Hepatocyte (in vitro differentiated cells): Measurements from ENCODE around the gene ZNF628. TPM values are rescaled to one million over a fixed set of nuclear protein-coding genes. Genes with fewer than 3 reads are reported as not detected.

ENCODE experiments used
- DNase-seq: peaks from one replicate; pipeline ENCODE4 v3.0.0-alpha.2; 2016; ENCODE audit warnings: low spot score
- H2AFZ ChIP-seq: fragments of 200-600 bp; sonication (generic); 2 replicates; pipeline ENCODE4 v1.6.0; 2016; ENCODE audit warnings: antibody characterized with exemption, mild to moderate bottlenecking
- H3K27ac ChIP-seq: fragments of 200-600 bp; sonication (generic); 2 replicates; pipeline ENCODE4 v1.5.1; 2016; ENCODE audit warnings: mild to moderate bottlenecking
- H3K27me3 ChIP-seq: fragments of 200-600 bp; sonication (generic); 2 replicates; pipeline ENCODE4 v1.6.1; 2016
- H3K36me3 ChIP-seq: fragments of 200-600 bp; sonication (generic); replicated peaks from 2 replicates; pipeline ENCODE4 v1.5.1; 2016; ENCODE audit warnings: low read depth; ENCODE audit not compliant: insufficient read depth
- H3K4me1 ChIP-seq: fragments of 200-600 bp; sonication (generic); 2 replicates; pipeline ENCODE4 v1.5.1; 2016; ENCODE audit warnings: mild to moderate bottlenecking, moderate library complexity; ENCODE audit not compliant: insufficient read depth
- H3K4me2 ChIP-seq: fragments of 200-600 bp; sonication (generic); 2 replicates; pipeline ENCODE4 v1.6.0; 2016
- H3K4me3 ChIP-seq: fragments of 200-600 bp; sonication (generic); 2 replicates; pipeline ENCODE4 v1.5.1; 2016; ENCODE audit warnings: mild to moderate bottlenecking
- H3K79me2 ChIP-seq: fragments of 200-600 bp; sonication (generic); 2 replicates; pipeline ENCODE4 v1.6.0; 2017; ENCODE audit warnings: mild to moderate bottlenecking
- H3K9me2 ChIP-seq: fragments of 200-600 bp; sonication (generic); replicated peaks from 2 replicates; pipeline ENCODE4 v1.6.0; 2017; ENCODE audit warnings: mild to moderate bottlenecking; ENCODE audit not compliant: insufficient read depth
- H3K9me3 ChIP-seq: fragments of 200-600 bp; sonication (generic); 2 replicates; pipeline ENCODE4 v1.5.1; 2016; ENCODE audit warnings: low read depth, mild to moderate bottlenecking
- H4K20me1 ChIP-seq: fragments of 200-600 bp; sonication (generic); 2 replicates; pipeline ENCODE4 v1.6.0; 2016; ENCODE audit warnings: mild to moderate bottlenecking; ENCODE audit not compliant: insufficient read depth, poor library complexity, severe bottlenecking
- EZH2 ChIP-seq: fragments of 200-600 bp; sonication (generic); IDR thresholded peaks from 2 replicates; pipeline ENCODE4 v1.6.1; 2016; ENCODE audit warnings: antibody characterized with exemption, mild to moderate bottlenecking, borderline replicate concordance
- EZH2phosphoT487 ChIP-seq: fragments of 200-600 bp; sonication (generic); IDR thresholded peaks from one replicate; pipeline ENCODE4 v1.6.1; 2018; ENCODE audit warnings: antibody characterized with exemption, mild to moderate bottlenecking, low read depth, moderate library complexity; ENCODE audit not compliant: unreplicated experiment, severe bottlenecking
- WGBS: methylation state at CpG from one replicate; pipeline ENCODE4 v1.1.6; 2016; ENCODE audit warnings: low lambda C conversion rate; ENCODE audit errors: missing lambda C conversion rate; 5-methylcytosine and 5-hydroxymethylcytosine counted together
- polyA plus RNA-seq: library from polyadenylated mRNA; unstranded; fragments of >200 nt; fragmentation: Nextera tagmentation; extraction: Ambion mirVana; gene quantifications from 2 replicates; pipeline ENCODE4 v1.2.1, GENCODE V29; 2016
- total RNA-seq: library from RNA; depleted of rRNA; stranded (reverse); fragments of >200 nt; gene quantifications from 2 replicates; pipeline ENCODE4 v1.2.3, GENCODE V29; 2014
- TF ChIP-seq, protein P1 (sequence below): fragments of 200-600 bp; sonication (generic); IDR thresholded peaks from 2 replicates; pipeline ENCODE4 v1.5.1; 2016; ENCODE audit warnings: antibody characterized with exemption, mild to moderate bottlenecking; ENCODE audit not compliant: poor library complexity

The ZNF628 gene
- total and polyA plus RNA-seq, 2 experiments from 2014 or later, result 1.2 to 4.7 TPM

DNA sequence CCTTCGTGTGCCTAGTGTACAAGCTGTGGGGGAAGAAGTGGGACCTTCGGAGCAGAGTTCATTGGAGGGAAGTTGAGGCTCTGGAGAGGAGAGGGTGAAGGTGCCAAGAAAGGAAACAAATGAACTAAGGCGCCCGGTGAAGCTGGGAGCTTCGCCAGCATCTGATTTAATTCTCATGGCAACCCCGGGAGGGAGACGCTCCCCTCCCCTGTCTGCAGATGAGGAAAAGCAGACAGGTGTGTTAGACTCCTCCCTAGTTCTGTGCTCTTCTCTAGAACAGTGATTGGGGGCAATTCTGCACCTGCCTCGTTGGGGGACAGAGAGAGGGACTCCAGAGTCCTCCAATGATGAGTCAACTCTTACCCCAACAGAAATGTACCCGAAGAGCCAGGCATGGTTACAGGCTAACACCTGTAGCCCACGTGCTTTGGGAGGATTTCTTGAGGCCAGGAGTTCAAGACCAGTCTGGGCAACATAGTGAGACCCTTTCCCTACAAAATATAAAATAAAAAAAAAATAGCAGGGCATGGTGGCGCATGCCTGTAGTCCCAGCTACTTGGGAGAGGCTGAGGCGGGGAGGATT is 16.0 kb downstream of the ZNF628 start:
- Histone ChIP-seq H3K27ac (no peak overlapping the region), H3K4me1 (peaks cover 9% of the 10 kb centered on the region), H4K20me1 (no peaks in the 10 kb centered on the region), H3K79me2 (no peaks in the 10 kb centered on the region), H3K4me3 (no peak overlapping the region), H3K9me2 (no peaks in the 10 kb centered on the region), H3K9me3 (no peaks in the 10 kb centered on the region), H3K4me2 (no peak overlapping the region), H2AFZ (no peak overlapping the region), H3K27me3 (peaks cover 10% of the 10 kb centered on the region), H3K36me3 (no peaks in the 10 kb centered on the region)
- DNase-seq, result no peak
- WGBS, result 71% methylated on average over 12 of the region's 12 CpGs
- no peak for TF ChIP-seq EZH2phosphoT487
- TF ChIP-seq, protein P1, sequence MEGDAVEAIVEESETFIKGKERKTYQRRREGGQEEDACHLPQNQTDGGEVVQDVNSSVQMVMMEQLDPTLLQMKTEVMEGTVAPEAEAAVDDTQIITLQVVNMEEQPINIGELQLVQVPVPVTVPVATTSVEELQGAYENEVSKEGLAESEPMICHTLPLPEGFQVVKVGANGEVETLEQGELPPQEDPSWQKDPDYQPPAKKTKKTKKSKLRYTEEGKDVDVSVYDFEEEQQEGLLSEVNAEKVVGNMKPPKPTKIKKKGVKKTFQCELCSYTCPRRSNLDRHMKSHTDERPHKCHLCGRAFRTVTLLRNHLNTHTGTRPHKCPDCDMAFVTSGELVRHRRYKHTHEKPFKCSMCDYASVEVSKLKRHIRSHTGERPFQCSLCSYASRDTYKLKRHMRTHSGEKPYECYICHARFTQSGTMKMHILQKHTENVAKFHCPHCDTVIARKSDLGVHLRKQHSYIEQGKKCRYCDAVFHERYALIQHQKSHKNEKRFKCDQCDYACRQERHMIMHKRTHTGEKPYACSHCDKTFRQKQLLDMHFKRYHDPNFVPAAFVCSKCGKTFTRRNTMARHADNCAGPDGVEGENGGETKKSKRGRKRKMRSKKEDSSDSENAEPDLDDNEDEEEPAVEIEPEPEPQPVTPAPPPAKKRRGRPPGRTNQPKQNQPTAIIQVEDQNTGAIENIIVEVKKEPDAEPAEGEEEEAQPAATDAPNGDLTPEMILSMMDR, result no peak
- TF ChIP-seq EZH2, result no peak

DNA sequence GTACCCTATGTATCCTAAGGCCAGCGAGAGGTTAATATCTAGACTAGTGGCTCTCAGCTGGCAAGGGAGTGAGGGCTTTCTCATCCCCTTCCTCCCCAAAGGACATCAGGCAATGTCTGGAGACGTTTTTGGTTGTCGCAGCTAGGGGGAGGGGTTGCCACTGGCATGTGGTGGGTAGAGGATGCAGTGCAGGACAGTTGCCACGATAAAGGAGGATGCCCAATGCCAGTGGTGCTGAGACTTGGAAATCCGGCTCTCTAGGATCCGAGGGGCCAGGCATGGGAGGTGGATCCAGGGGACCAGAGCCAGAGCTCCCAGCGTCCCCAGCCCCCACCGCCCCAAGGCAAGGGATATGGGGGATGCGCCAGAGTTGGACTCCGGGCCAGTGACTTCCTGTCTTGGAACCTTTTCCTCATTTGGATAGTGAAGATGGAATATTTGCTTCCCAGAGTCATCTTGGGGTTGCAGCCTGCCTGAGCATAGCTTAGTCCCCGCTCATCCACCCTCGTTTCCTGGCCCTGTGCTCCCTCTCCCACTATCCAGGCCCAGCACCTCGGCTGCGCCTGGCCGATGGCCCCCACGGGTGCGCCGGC is 16.7 kb downstream of the ZNF628 start:
- Histone ChIP-seq H2AFZ (no peak overlapping the region), H3K9me2 (no peaks in the 10 kb centered on the region), H3K9me3 (no peaks in the 10 kb centered on the region), H3K79me2 (no peaks in the 10 kb centered on the region), H3K27me3 (peaks cover 10% of the 10 kb centered on the region), H3K4me1 (peaks cover 3% of the 10 kb centered on the region), H3K4me3 (no peak overlapping the region), H4K20me1 (no peaks in the 10 kb centered on the region), H3K27ac (no peak overlapping the region), H3K4me2 (no peak overlapping the region), H3K36me3 (no peaks in the 10 kb centered on the region)
- TF ChIP-seq EZH2, result no peak
- TF ChIP-seq EZH2phosphoT487, result no peak
- TF ChIP-seq, protein P1, result no peak
- WGBS, result 80% methylated on average over 17 of the region's 18 CpGs
- no peak for DNase-seq

- no peak for DNase-seq
- 93% methylated on average over 15 of the region's 38 CpGs for WGBS
- Histone ChIP-seq H2AFZ (no peak overlapping the region), H3K9me2 (no peaks in the 10 kb centered on the region), H3K79me2 (no peaks in the 10 kb centered on the region), H3K4me1 (no peaks in the 10 kb centered on the region), H3K4me2 (no peak overlapping the region), H3K9me3 (no peaks in the 10 kb centered on the region), H4K20me1 (no peaks in the 10 kb centered on the region), H3K4me3 (no peak overlapping the region), H3K27me3 (peaks cover 10% of the 10 kb centered on the region), H3K27ac (no peak overlapping the region), H3K36me3 (no peaks in the 10 kb centered on the region)
- TF ChIP-seq, protein P1, result no peak
- TF ChIP-seq EZH2phosphoT487 (no peak), EZH2 (no peak)
These were observed 17.3 kb downstream of the ZNF628 start for GRCh38 chr19:55493645-55494171.
